ENCODE measurements around the gene C14orf93. TPM values are rescaled to one million over a fixed set of nuclear protein-coding genes. Genes with fewer than 3 reads are reported as not detected.

Gene C14orf93
- 9.4 and 10.7 TPM in 2 replicates for total RNA-seq

GRCh38 chr14:23009939-23010726 is at the start of gene C14orf93:
C14orf93 (minus strand) TSS chr14:23010143; CDS start chr14:22999023, 11,120 bp downstream.

DNA sequence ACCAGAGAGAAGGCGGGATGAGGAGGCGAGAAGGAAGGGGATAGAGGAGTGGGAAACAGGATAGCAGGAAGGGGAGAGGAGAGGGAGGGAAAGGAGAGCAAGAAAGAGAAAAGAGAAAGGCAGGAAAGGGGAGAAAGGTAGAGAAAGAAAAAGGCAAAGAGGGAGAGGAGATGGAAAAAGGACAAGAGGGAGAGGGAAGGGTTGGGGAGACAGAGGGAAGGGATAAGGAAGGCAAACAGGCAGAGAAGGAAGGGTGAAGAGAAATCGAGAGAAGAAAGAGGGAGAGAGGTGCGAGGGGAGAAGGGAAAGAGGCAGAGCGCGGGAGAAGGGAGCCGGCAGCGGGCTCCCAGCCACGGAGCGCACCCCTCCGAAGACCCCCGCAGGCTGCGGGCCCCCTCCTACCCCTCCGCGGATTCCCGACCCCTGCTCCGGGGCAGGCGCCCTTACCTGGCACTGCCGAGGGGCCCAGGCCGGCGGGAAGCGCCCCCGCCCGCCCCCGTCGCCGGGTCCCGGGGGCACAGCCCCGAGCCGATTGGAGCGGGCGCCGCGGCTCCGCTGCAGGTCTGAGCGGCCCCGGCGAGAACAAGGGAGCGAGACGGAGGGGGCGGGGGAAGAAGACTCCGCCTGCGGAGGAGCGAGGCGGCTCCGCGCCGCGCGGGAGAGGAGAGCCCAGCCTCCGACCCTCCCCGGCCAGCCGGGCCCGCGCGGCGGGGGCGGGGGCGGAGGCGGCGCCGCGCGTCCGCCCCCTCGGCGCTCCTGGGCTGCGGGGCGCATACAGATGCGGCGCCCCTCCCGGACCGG is 47.2 kb upstream of the C14orf93 start, which contains the start of gene CDH24:
CDH24 (minus strand) TSS at position 565 of the 801 bp plus-strand sequence. CDS start 1,787 bp downstream, outside the sequence.

DNA sequence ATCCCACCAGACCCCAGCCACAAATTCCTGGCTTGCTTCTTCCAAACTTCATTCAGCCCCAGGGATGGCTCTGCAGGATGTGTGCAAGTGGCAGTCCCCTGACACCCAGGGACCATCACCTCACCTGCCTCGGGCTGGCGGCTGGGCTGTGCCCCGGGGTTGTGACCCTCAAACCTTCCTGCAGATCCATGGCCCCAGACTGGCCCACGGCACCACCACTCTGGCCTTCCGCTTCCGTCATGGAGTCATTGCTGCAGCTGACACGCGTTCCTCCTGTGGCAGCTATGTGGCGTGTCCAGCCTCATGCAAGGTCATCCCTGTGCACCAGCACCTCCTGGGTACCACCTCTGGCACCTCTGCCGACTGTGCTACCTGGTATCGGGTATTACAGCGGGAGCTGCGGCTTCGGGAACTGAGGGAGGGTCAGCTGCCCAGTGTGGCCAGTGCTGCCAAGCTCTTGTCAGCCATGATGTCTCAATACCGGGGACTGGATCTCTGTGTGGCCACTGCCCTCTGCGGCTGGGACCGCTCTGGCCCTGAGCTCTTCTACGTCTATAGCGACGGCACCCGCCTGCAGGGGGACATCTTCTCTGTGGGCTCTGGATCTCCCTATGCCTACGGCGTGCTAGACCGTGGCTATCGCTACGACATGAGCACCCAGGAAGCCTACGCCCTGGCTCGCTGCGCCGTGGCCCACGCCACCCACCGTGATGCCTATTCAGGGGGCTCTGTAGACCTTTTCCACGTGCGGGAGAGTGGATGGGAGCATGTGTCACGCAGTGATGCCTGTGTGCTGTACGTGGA is 32.4 kb upstream of the C14orf93 start, which contains the start of gene PSMB11:
PSMB11 (plus strand) TSS at position 51 of the 804 bp plus-strand sequence; CDS start at position 65, 14 bp downstream.

DNA sequence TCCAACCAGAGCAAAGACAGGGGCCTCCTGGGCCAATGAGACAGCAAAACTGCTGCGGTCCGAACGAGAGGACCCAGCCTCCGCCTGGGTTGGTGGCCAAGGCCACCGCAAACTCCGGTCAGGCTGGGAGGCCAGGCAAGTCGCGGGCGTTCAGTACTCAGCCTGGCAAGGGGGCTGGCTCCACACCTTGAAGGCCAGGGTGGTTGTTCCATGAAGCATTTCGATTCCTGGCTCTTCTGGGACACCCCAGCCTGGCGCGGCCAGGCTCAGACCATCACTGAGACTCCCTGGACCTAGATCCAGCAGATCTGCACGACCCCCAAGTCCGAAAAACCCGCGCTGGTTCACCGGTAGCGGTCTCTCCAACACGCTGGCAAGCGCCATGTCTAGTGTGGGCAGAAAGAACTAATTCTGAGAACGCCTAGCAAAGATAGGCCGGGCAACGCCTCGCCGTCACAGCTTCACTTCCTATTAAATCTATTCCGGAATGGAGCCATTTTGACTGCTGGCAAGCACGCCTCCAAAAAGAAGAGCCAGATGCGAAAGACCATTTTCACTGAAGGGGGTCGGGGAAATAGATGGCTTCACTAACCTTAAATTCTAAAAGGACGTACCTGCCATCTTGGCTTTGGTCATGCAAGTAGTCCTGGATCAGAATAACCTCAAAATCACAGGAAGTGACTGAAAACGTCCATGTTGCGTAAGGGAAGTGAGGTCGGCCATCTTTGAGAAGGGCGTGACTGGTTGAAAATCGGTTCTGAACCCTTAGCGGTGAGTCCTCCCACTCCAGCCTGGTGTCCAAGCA is 24.8 kb upstream of the C14orf93 start, which contains the start of gene PSMB5:
PSMB5 (minus strand) TSS at position 403 of the 805 bp plus-strand sequence; CDS start at position 384, 19 bp downstream.

DNA sequence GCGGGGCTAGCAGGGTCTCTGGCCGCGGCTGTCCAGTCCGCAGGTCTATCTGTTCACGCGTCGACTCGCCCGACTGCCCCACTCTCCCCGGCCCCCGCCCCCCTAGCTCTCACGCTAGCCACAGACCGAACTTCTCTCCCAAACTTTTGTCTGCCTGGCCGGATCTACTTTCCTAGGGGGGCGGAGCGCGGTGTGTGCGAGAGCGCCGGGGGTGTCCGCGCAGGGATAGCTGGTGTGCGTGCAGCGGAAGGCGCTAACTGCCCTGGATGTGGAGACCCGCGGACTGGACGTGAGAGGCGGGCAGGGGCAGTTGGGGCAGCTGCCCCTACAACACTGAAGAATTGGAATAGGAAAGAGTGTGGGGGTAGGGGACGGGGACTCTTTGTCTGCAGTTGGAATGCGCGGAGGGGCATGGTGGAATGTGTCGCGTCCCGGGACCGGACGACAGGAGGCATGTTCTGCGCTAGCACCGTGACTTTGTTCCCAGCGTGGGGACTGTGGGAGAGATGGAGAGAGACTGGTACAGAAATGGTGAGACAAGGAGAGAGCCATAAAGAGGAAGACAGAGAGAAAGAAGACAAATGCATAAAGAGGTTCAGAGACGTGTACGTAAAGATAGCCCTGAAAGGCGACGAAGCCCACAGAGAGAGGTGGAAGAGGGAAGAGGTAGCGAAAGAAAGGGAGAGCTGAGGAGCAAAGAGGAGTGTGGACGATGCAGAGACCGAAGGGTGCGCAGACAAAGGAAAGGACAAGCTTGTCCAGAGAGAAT is 27.3 kb downstream of the C14orf93 start, which contains the start of gene AJUBA:
AJUBA (minus strand) TSS at position 75 of the 769 bp plus-strand sequence. CDS start 285 bp downstream, outside the sequence.

Other genes with a start within 250 kb of the C14orf93 start
- 63.3 and 71.7 TPM in 2 replicates for gene OXA1L, start 243.5 kb downstream of the C14orf93 start, total RNA-seq
- gene SLC7A7, start 194.7 kb downstream of the C14orf93 start, total RNA-seq, result 0.73 and 1.2 TPM in 2 replicates
- 33.4 and 45.0 TPM in 2 replicates for gene MRPL52, start 180.3 kb downstream of the C14orf93 start, total RNA-seq
- 320 and 373 TPM in 2 replicates for gene MMP14, start 173.6 kb downstream of the C14orf93 start, total RNA-seq
- 64.5 and 67.6 TPM in 2 replicates for gene LRP10, start 138.4 kb downstream of the C14orf93 start, total RNA-seq
- gene REM2, start 126.9 kb downstream of the C14orf93 start, total RNA-seq, result 0.37 TPM in 1 of 2 replicates, not detected in the other
- gene RBM23, start 91.0 kb downstream of the C14orf93 start, total RNA-seq, result 34.9 and 50.0 TPM in 2 replicates
- gene PRMT5, start 80.8 kb downstream of the C14orf93 start, total RNA-seq, result 76.8 and 106 TPM in 2 replicates
- gene HAUS4, start 53.1 kb downstream of the C14orf93 start, total RNA-seq, result 41.6 and 45.2 TPM in 2 replicates
- 3.3 and 12.7 TPM in 2 replicates for gene AJUBA, start 27.6 kb downstream of the C14orf93 start, total RNA-seq
- gene PSMB5, start 24.8 kb upstream of the C14orf93 start, total RNA-seq, result 137 and 164 TPM in 2 replicates
- not detected in 2 replicates for gene PSMB11, start 32.1 kb upstream of the C14orf93 start, total RNA-seq
- gene CDH24, start 47.4 kb upstream of the C14orf93 start, total RNA-seq, result 2.2 and 3.3 TPM in 2 replicates
- gene ACIN1, start 85.0 kb upstream of the C14orf93 start, total RNA-seq, result 80.5 and 100 TPM in 2 replicates
- gene C14orf119, start 85.4 kb upstream of the C14orf93 start, total RNA-seq, result 46.9 and 51.8 TPM in 2 replicates
- not detected in 2 replicates for gene CIROP, start 94.8 kb upstream of the C14orf93 start, total RNA-seq
- gene CEBPE, start 109.1 kb upstream of the C14orf93 start, total RNA-seq, result not detected in 2 replicates
- gene SLC7A8, start 173.5 kb upstream of the C14orf93 start, total RNA-seq, result 2.2 and 3.3 TPM in 2 replicates
- gene RNF212B, start 227.8 kb upstream of the C14orf93 start, total RNA-seq, result not detected in 2 replicates